GM06990 (cell line): ENCODE results near the gene PRND.

Source experiments
- DNase-seq: peaks from one replicate; pipeline ENCODE4 v3.0.0-alpha.2; 2011; ENCODE audit not compliant: insufficient read length; ENCODE audit errors: extremely low read depth
- H3K27me3 ChIP-seq: replicated peaks from 2 replicates; pipeline ENCODE4 v1.6.0; 2011; ENCODE audit warnings: low read length; ENCODE audit not compliant: control insufficient read depth, insufficient read depth
- H3K36me3 ChIP-seq: 2 replicates; pipeline ENCODE4 v1.5.1; 2011; ENCODE audit warnings: low read length; ENCODE audit not compliant: control insufficient read depth, insufficient read depth
- H3K4me3 ChIP-seq: replicated peaks from 2 replicates; pipeline ENCODE4 v1.5.1; 2011; ENCODE audit warnings: low read depth, mild to moderate bottlenecking, control low read depth, low read length
- CTCF ChIP-seq: IDR thresholded peaks from 2 replicates; pipeline ENCODE4 v1.5.1; 2011; ENCODE audit warnings: low read length, control low read depth, mild to moderate bottlenecking, inconsistent platforms; ENCODE audit not compliant: insufficient read depth, poor library complexity, severe bottlenecking

PRND gene

GRCh38 chr20:4689220-4689619 is 32.5 kb upstream of the PRND start:
- Histone ChIP-seq H3K36me3 (no peaks in the 10 kb centered on the region), H3K27me3 (no peaks in the 10 kb centered on the region), H3K4me3 (no peak overlapping the region)
- TF ChIP-seq CTCF = no peak
- no peak for DNase-seq

- no peak for TF ChIP-seq CTCF
- DNase-seq = no peak
- Histone ChIP-seq H3K27me3 (no peaks in the 10 kb centered on the region), H3K4me3 (no peak overlapping the region), H3K36me3 (no peaks in the 10 kb centered on the region)
Observed at GRCh38 chr20:4691753-4692152, 30.0 kb upstream of the PRND start.

- no peaks in the 10 kb centered on the region for H3K36me3 ChIP-seq
Observed at GRCh38 chr20:4694076-4694475, 27.6 kb upstream of the PRND start.

GRCh38 chr20:4697189-4697830 is 24.4 kb upstream of the PRND start:
- DNase-seq = no peak
- TF ChIP-seq CTCF = no peak
- Histone ChIP-seq H3K27me3 (no peaks in the 10 kb centered on the region), H3K4me3 (no peak overlapping the region), H3K36me3 (peaks cover 2% of the 10 kb centered on the region)

More at GRCh38 chr20:4694076-4694475, 27.6 kb upstream of the PRND start:
- no peak for DNase-seq
- Histone ChIP-seq H3K4me3 (no peak overlapping the region), H3K27me3 (no peaks in the 10 kb centered on the region)
- no peak for TF ChIP-seq CTCF

- no peak for TF ChIP-seq CTCF
- DNase-seq = no peak
- Histone ChIP-seq H3K27me3 (no peaks in the 10 kb centered on the region), H3K36me3 (peaks cover 2% of the 10 kb centered on the region), H3K4me3 (no peak overlapping the region)
Observed at GRCh38 chr20:4697831-4698221, 23.9 kb upstream of the PRND start.

GRCh38 chr20:4699216-4699615 is 22.5 kb upstream of the PRND start:
- TF ChIP-seq CTCF = no peak
- DNase-seq = no peak
- H3K36me3 ChIP-seq = peaks cover 2% of the 10 kb centered on the region

More at GRCh38 chr20:4699216-4699615, 22.5 kb upstream of the PRND start:
- no peaks in the 10 kb centered on the region for H3K27me3 ChIP-seq
- H3K4me3 ChIP-seq = no peak overlapping the region
